Fibroblast of skin of back (primary cell): Measurements from ENCODE around the gene GFM2.
"Not testable (repeated sequence)": the region's sequence is repeated elsewhere in the genome, so short reads cannot be mapped to it uniquely, and the experiment has no call there.

Experiments used
- DNase-seq: peaks from one replicate; pipeline ENCODE4 v3.0.0-alpha.2; 2013

GFM2 gene

DNA sequence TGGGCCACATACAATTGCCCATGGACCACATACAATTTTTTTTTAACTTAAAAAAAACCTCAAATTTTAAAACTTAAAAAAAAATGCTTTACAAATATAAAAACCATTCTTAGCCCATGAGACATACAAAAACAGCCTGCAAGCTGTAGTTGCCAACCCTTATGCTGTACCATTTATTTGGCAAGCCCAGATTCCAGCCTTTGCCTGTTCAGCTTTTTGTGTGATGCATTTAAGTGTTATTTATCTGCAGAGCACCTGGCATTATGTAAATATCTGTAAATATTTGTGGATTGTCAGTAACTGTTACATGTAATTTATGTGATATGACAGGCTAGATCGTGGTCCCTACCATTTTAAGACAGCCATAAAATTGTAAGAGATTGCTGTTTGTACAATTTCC is 49.3 kb downstream of the GFM2 start:
- no peak for DNase-seq

DNA sequence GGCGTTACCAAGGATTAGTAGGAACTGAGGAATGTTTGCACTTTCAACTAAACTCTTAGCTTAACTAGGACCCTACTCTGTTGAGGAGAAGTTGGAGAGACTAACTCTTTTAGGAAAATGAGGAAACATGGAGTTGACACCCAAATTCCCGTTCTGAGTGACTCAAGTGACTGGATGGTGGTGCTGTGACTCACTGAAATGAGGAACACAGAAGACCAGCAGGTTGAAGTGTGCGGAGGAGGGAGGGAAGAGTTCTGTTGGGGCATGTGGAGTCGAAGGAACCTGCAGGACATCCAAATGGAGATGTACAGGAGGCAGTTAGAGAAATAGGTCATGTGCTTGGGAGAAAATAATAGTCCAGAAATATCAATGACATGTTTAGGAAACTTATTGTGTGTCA is 73.7 kb downstream of the GFM2 start:
- DNase-seq = peak; percentile 35

- no peak for DNase-seq
These were observed 79.8 kb downstream of the GFM2 start for GRCh38 chr5:74686962-74687751.

- DNase-seq = peak; percentile 7
These were observed 80.8 kb downstream of the GFM2 start for GRCh38 chr5:74685979-74686631.

DNA sequence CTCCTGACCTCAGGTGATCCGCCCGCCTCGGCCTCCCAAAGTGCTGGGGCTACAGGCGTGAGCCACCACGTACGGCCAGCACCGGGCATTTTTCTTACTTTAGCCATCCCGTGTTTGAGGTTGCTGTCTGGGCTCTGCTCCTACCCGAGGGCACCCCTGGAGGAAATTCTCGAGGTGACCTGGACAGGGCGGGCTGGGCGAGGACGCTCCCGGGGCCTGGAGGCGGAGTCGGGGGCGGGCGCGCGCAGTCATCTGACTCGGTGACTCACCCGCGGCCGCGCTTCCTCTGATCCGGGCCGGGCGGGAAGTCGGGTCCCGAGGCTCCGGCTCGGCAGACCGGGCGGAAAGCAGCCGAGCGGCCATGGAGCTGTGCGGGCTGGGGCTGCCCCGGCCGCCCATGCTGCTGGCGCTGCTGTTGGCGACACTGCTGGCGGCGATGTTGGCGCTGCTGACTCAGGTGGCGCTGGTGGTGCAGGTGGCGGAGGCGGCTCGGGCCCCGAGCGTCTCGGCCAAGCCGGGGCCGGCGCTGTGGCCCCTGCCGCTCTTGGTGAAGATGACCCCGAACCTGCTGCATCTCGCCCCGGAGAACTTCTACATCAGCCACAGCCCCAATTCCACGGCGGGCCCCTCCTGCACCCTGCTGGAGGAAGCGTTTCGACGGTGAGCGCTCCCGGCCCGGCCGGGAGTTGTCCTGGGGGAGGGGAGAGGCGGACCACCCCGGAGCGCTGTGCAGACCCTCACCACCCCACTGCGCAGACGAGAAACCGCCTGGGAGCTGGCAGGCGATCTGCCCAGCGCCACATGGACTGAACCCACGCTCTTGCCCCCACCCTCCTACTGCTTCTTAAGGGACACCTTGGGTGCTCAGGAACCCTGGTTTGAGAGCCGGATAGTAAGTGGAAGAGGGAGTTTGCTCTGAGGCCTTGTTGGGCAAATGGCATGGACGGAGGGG is 81.7 kb downstream of the GFM2 start, which contains the start of gene HEXB:
Gene HEXB, plus strand, starts transcription at position 334 of the 952 bp plus-strand sequence. Its CDS starts 28 bp downstream, at position 362.
- peak; percentile 86 for DNase-seq

DNA sequence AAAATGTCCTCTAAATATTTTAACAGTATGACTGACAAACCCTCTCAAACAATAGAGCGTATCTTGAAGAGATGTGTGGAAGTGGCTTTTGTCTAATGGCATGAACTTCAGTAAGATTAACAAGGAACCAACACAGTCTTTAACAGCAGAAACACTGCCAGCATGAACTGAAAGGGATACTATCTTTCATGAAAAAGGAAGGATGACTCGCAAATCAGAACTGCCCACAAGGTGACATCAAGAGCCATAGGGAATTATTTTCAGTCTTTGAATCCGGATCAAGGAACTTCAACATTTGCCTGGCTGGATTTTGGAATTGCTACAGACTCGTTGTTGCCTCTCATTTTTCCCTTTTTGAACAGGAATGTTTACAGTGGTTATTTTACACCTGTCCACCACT is 87.0 kb downstream of the GFM2 start:
- DNase-seq = peak; percentile 39

- not testable (repeated sequence) for DNase-seq
These were observed 87.6 kb downstream of the GFM2 start for GRCh38 chr5:74679300-74679699.

DNA sequence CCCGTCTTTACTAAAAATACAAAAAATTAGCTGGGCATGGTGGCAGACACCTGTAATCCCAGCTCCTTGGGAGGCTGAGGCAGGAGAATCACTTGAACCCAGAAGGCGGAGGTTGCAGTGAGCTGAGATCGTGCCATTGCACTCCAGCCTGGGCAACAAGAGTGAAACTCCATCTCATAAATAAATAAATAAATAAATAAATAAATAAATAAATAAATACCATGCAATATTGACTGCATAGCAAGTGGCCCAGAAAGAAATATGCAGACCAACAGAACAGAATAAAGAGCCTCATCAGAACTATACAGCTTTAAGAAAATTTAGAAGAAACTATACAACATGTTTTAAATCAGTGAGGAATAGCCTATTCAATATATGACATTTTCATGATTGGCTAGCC is 88.8 kb downstream of the GFM2 start:
- not testable (repeated sequence) for DNase-seq

DNA sequence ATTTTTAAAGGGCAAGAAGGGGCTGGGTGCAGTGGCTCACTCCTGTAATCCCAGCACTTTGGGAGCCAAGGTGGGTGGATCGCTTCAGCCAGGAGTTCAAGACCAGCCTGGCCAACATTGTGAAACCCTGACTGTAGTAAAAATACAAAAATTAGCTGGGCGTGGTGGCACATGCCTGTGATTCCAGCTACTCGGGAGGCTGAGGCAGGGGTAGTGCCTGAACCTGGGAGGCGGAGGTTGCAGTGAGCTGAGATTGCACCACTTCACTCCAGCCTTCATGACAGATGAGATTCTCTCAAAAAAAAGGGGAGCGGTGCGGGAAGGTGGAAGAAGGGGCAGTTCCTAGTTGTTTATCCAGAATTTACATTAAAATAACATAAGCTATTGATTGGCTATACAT is 90.5 kb downstream of the GFM2 start:
- not testable (repeated sequence) for DNase-seq

GRCh38 chr5:74673011-74673790 is 93.7 kb downstream of the GFM2 start:
- peak; percentile 41 for DNase-seq

- no peak for DNase-seq
These were observed 94.6 kb downstream of the GFM2 start for GRCh38 chr5:74672215-74672877.
